Tibial nerve (tissue), 4 donors: ENCODE data around the gene UXS1.

ENCODE experiments used
- EP300 ChIP-seq, 2 donors: sonication (generic); formaldehyde crosslinking; IDR thresholded peaks; one replicate each; pipeline ENCODE4 v1.6.1; 2017; ENCODE audit warnings: antibody characterized with exemption in 2 of 2, mild to moderate bottlenecking in 1 of 2
- POLR2A ChIP-seq, 2 donors: fragments of 450-650 bp; IDR thresholded peaks; one replicate each; pipeline ENCODE4 v1.6.1; 2017; ENCODE audit warnings: antibody characterized with exemption in 2 of 2, mild to moderate bottlenecking in 2 of 2, moderate library complexity in 2 of 2
- TF ChIP-seq, protein P1 (sequence below), 5 experiments: fragments of 200-600 bp in 3 of 5; fragments of 450-650 bp in 2 of 5; sonication (generic) in 3 of 5; IDR thresholded peaks; one replicate each; pipeline ENCODE4 v1.5.1; 2016 to 2019; ENCODE audit warnings: antibody characterized with exemption in 5 of 5, mild to moderate bottlenecking in 3 of 5, moderate library complexity in 2 of 5

DNA sequence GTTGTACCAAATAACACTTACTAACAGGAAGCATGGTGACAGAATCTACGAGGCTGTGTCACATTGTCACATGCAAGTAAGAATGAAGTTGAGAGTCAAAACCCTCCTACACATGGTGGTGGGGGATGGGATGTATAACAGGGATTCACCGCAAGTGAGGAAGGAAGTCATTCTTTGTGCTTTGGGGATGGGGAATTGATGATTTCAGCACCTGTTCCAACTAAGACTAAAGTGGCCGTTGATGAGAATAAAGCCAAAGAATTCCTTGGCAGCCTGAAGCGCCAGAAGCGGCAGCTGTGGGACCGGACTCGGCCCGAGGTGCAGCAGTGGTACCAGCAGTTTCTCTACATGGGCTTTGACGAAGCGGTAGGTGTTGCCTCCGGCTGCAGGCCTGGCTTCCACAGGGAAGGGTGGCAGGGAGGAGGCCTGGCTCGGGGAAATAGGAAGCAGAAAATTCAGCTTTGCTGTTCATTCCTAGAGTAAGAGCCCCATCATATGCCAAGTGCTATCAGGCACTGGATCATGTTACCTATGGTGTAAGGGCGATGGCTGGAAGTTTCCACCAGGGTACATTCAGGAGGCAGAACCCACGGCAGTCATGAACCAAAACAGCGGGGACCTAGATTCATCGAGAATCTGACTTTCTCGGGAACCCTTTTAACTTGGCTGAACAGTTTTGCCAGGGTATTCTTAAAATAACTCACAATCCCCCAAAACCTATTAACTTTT lies 120.3 kb downstream of the UXS1 start:
- TF ChIP-seq, protein P1, sequence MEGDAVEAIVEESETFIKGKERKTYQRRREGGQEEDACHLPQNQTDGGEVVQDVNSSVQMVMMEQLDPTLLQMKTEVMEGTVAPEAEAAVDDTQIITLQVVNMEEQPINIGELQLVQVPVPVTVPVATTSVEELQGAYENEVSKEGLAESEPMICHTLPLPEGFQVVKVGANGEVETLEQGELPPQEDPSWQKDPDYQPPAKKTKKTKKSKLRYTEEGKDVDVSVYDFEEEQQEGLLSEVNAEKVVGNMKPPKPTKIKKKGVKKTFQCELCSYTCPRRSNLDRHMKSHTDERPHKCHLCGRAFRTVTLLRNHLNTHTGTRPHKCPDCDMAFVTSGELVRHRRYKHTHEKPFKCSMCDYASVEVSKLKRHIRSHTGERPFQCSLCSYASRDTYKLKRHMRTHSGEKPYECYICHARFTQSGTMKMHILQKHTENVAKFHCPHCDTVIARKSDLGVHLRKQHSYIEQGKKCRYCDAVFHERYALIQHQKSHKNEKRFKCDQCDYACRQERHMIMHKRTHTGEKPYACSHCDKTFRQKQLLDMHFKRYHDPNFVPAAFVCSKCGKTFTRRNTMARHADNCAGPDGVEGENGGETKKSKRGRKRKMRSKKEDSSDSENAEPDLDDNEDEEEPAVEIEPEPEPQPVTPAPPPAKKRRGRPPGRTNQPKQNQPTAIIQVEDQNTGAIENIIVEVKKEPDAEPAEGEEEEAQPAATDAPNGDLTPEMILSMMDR (IDR thresholded peaks at IDR 0.05) = no peak
- no peak for TF ChIP-seq POLR2A (IDR thresholded peaks at IDR 0.05)
- no peak for TF ChIP-seq EP300 (IDR thresholded peaks at IDR 0.05)
